LNCAP (cell line): Measurements from ENCODE around the gene PCBP1.

Experiments
- TF ChIP-seq, protein P1 (sequence below): fragments of 450-650 bp; IDR thresholded peaks from 2 replicates; pipeline ENCODE4 v1.5.1; 2017; ENCODE audit warnings: mild to moderate bottlenecking

Gene PCBP1

DNA sequence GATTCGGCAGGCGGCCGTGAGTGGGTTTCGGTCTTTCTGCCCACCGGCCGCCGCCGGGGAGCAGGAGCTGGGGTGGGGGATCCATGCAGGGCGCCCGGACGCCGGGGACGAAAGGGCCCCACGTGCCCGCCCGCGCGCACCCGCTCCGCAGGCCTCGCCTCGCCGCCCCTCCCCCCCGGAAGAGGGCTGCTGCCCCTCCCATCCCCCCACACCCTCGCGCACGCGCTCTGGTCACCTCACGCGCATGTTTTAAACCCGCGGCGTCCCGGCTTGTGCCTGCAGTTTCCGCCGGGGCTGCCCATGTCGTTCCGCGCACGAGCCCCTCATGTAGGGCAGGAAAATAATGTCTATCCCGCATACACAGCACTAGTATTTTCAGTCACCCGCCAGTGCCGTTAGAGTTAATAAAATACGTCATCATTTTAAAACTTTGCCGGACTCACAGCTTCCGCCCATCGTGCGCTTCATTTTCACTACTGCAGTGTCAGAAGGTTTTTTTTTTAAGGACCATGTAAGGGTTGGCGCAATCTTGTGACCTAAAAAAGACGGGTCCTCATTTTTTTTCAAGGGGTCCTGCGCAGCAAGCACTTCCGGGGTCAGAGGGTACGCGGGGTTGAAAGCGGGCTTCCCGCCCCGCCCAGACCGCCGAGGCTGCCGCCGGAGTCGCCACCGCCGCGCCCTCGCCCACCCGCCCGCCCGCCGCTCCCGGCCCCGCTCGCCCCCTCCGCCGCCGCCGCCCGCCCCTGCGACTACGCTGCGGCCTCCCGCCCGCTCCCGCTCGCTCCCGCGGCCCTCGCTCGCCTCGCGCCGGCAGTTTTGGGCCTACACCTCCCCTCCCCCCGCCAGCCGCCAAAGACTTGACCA is at the start of gene PCBP1:
Gene PCBP1, plus strand, starts transcription at position 640 of the 864 bp plus-strand sequence. CDS start 267 bp downstream, outside the sequence.
- TF ChIP-seq, protein P1, sequence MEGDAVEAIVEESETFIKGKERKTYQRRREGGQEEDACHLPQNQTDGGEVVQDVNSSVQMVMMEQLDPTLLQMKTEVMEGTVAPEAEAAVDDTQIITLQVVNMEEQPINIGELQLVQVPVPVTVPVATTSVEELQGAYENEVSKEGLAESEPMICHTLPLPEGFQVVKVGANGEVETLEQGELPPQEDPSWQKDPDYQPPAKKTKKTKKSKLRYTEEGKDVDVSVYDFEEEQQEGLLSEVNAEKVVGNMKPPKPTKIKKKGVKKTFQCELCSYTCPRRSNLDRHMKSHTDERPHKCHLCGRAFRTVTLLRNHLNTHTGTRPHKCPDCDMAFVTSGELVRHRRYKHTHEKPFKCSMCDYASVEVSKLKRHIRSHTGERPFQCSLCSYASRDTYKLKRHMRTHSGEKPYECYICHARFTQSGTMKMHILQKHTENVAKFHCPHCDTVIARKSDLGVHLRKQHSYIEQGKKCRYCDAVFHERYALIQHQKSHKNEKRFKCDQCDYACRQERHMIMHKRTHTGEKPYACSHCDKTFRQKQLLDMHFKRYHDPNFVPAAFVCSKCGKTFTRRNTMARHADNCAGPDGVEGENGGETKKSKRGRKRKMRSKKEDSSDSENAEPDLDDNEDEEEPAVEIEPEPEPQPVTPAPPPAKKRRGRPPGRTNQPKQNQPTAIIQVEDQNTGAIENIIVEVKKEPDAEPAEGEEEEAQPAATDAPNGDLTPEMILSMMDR, result no peak

DNA sequence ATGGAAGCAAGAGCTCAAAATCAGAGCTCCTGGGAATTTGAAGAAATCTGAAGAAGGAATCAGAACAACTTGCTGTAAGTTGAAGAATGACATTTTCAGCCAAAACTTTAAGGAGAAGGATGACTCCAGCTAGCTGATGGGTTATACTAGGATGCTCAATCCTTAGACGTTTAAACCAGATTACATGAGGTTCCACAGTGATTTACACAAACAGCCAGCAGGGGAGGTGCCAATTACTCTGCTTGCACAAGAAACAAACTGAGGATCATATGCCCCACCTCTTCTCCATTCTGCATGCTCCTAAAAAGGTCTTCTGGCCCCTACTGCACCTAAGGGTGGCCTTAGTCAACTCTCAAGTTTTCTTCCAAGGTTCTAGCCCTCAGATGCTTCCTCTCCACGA is 47.9 kb upstream of the PCBP1 start:
- TF ChIP-seq, protein P1, result no peak

DNA sequence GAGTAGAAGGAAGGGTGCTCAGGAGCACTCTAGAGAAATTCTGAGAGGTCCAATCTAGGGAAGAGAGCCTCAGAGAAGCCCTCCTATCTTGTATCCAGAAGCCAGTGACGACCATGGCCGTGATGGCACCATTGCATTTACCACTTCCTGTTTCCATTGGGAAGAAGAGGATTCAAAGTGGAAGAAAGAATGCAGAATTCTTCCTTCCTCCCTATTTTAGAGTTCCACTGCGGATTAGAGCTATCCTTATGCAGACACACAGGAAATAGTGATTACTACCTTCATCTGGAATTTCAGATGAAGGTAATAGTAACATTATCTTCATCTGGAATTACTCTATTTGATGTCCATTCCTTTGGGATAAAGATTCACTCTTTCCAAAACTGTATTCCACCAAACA is 45.6 kb upstream of the PCBP1 start:
- TF ChIP-seq, protein P1, result no peak

DNA sequence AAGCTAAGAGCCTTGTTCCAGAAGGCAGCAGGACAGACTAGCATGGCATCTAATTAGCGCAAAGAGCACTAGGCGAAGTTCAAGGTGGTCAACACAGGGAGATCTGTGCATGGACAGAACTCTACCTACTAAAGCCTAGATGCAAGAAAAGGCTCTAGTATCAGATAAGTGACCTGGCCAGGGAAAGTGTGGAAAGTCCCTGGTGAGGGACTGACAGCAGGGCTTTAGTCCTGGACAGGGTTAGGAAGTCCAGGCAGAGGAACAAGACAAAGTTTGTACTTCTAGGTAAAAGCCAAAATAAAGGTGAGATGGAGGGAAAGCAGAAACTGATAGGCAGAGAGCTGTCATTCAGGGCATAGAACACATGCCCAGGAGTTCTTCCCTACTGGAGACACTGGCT is 45.0 kb upstream of the PCBP1 start:
- TF ChIP-seq, protein P1, result no peak

DNA sequence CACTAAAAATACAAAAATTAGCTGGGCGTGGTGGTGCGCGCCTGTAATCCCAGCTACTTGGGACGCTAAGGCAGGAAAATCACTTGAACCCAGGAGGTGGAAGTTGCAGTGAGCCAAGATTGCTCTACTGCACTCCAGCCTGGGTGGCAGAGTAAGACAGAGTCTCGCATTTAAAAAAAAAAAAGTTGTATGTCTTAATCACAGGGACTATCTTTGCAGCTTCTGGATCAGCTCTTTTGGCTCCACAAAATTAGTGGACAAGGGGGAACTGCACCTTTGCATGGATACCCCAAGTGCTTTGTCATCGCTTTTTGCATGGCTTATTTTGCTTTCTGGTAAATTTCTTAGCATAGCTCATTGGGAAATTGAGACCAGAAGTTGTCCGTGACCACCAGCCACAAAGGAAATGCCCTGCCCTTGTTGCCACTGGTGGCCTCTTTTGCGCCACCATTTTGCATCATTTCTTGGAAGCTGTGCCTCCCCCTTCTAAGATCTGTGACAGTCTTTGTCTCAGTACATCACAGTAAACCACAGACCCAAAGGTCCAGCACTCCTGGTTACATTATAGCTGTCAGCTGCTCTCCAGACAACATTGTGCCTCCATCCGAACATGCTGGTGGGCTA is 43.9 kb upstream of the PCBP1 start:
- TF ChIP-seq, protein P1, result no peak

DNA sequence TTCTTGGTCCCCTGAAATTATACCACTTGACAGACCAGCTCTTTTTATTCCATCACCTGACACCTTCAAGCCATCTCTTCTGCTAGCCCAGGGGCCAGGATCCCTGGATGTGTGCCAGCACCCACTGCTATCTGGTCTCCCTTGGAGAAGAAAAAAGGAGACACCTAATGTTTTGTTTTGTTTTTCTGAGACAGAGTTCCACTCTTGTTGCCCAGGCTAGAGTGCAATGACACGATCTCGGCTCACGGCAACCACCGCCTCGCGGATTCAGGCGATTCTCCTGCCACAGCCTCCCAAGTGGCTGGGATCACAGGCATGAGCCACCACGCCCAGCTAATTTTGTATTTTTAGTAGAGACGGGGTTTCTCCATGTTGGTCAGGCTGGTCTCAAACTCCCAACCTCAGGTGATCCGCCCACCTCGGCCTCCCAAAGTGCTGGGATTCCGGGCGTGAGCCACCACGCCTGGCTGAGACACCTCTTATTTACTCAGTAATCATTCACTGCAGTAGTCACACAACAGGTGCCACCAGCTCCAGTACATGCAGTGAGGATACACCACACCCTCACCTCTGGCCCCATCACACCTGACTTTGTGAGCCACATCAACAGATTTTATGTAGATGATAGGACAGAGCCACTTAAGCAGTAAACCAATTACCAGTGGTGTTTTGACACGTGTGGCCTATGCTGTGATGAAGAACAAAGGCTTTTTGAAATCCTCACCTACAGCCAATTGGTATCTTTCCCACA is 42.8 kb upstream of the PCBP1 start:
- TF ChIP-seq, protein P1, result no peak

DNA sequence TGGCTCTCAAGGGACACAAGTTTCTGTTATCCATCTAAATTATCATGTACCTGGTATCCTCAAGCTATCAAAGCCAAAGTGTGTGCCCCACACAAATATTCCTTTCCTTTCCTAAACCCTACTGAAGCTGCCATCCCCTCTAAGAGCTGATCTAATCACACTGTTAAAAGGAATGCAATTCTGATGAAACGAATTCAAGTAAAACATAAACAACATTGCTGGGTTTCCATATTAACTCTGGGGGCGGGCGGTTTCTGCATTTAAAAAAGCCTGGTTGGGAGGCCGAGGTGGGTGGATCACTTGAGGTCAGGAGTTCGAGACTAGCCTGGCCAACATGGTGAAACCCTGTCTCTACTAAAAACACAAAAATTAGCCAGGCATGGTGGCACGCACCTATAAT is 41.9 kb upstream of the PCBP1 start:
- TF ChIP-seq, protein P1, result no peak
